Activated CD4-positive, alpha-beta memory T cell treated with anti-CD3 and anti-CD28 coated beads for 36 hours (primary cell): ENCODE results near the gene RPL31. TPM values are rescaled to one million over a fixed set of nuclear protein-coding genes. Genes with fewer than 3 reads are reported as not detected.

Experiments used
- total RNA-seq, 2 experiments: library from RNA; stranded (reverse); gene quantifications; one replicate each; pipeline ENCODE4 v1.2.3, GENCODE V29; 2021

Gene RPL31
- total RNA-seq, 2 experiments from 2014 or later: 1,809 to 1,825 TPM

Other genes with a start within 250 kb of the RPL31 start
- 1 to 10 TPM; 1.4 to 2.3 TPM for gene NPAS2, start 182.2 kb upstream of the RPL31 start, total RNA-seq
- gene TBC1D8, start 149.1 kb downstream of the RPL31 start, total RNA-seq: 1 to 10 TPM; 1.5 to 1.6 TPM